GM21786 (cell line): ENCODE data around the gene CREB1.
A peak's percentile ranks its signal among the peaks of the same experiment; 100 is the strongest.
"Not testable (repeated sequence)": the region's sequence is repeated elsewhere in the genome, so short reads cannot be mapped to it uniquely, and the experiment has no call there.

ENCODE experiments used
- ATAC-seq: cut with Tn5 transposase; IDR thresholded peaks from one replicate; pipeline ENCODE4 v1.9.1; 2021; ENCODE audit not compliant: unreplicated experiment

The CREB1 gene

GRCh38 chr2:207614824-207615223 is 85.1 kb downstream of the CREB1 start:
- no peak for ATAC-seq

GRCh38 chr2:207616185-207616584 is 86.4 kb downstream of the CREB1 start:
- ATAC-seq = no peak

DNA sequence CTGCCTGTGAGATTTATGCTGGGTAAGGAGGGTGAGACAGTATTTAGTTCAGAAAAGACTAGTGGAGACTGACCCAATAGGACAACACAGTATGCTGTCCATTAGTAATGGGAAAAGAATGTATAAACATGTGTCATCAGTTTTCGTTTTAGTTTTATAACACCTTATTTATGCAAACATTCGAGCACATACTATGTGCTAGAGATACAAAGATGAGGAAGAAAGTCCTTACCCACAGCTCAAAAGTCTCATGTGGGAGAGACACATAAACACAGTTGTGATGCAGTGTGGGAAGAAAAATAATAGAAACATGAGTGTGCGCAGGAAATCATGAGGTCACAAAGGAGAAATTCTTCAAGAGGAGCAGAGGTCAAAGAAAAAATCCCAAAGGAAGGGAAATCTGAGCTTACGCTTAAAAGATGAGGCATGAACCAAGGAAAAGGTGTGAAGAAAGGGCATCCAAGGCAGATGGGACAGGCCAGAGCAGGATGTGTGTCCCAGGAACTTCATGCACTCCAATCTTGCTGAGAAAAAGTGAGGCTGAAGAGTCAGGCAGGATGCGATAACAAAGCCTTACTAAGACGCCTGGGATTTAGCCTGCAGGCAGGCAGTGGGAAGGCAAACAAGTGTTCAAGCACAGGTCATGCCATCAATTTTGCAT is 87.4 kb downstream of the CREB1 start:
- ATAC-seq = no peak

- peak; percentile 29 for ATAC-seq
These were observed 90.0 kb downstream of the CREB1 start for GRCh38 chr2:207619764-207620203.

- ATAC-seq = no peak
These were observed 91.8 kb downstream of the CREB1 start for GRCh38 chr2:207621501-207622039.

GRCh38 chr2:207624185-207625013 is 94.6 kb downstream of the CREB1 start:
- ATAC-seq = peak; percentile 34

GRCh38 chr2:207625014-207625907 is 95.5 kb downstream of the CREB1 start, which contains the start of gene METTL21A:
Gene METTL21A, minus strand, starts transcription at chr2:207625394. Its CDS starts 1,019 bp downstream, at chr2:207624375.
- ATAC-seq = peak; percentile 57

GRCh38 chr2:207629553-207629952 is 99.8 kb downstream of the CREB1 start:
- no peak for ATAC-seq

DNA sequence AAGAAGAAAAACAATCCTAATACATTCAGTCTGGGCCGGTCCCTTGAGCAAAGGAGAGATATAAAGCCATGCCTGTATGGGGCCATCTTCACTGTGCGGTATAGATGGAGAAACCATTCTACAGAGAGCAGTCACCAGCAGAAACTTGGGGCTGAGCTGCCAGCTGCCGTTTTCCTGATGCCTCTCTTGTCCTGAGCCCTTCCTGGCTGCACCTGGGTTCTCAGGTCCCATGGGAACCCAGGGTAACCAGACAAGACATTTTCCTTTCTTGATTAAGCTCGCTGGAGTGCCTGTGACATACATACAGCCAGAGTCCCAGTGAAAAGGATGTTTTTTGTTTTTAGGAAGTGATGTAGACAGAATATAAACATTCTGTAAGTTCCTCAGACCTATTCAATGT is 100.7 kb downstream of the CREB1 start:
- no peak for ATAC-seq

GRCh38 chr2:207632575-207633493 is 103.1 kb downstream of the CREB1 start:
- ATAC-seq = no peak

DNA sequence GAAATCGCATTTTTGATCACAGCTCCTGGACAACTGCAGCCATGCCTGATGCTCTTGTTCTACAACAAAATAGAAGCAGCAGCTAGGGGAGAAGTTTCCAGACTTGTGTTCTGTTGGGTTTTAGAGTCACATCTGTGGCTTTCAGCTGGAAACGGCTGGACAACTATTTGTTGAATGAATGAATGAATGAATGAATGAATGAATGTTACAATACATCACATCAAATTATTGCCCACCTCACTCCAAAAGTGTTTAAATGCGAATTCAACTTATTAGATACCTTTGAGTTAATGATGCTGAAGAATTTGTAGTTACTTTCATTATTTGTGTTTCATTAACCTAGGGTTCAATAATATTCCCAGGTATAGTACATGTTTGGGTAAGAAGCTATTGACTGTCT is 103.9 kb downstream of the CREB1 start:
- no peak for ATAC-seq

GRCh38 chr2:207635468-207636200 is 105.9 kb downstream of the CREB1 start:
- ATAC-seq = no peak

- ATAC-seq = not testable (repeated sequence)
These were observed 109.5 kb downstream of the CREB1 start for GRCh38 chr2:207639288-207639687.

DNA sequence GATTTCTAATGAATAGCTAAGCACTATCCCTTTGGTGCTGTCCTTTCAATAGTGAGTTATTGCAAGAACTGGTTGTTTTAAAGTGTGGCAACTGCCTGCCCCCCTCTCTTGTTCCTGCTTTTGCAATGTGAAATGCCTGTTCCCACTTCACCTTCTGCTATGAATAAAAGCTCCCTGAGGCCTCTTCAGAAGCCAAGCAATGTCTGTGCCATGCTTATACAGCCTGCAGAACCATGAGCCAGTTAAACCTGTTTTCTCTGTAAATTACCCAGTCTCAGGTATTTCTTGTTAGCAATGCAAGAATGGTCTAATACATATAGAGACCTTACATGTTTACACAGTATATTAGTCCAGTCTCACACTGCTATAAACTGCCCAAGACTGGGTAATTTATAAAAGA is 110.4 kb downstream of the CREB1 start:
- no peak for ATAC-seq

DNA sequence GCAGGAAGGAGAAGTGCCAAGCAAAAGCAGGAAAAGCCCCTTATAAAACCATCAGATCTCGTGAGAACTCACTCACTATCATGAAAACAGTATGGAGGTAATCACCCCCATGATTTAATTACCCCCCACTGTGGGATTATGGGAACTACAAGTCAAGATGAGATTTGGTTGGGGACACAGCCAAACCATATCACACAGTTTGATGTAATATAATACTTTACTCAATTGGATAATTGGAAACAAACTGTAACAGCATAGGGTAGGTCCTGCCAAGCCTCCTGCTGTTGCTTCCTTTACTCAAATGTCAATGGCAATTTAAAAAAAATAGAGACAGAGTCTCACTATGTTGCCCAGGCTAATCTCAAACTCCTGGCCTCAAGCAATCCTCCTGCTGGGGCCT is 110.9 kb downstream of the CREB1 start:
- ATAC-seq = no peak

- no peak for ATAC-seq
These were observed 114.1 kb downstream of the CREB1 start for GRCh38 chr2:207643892-207644291.

DNA sequence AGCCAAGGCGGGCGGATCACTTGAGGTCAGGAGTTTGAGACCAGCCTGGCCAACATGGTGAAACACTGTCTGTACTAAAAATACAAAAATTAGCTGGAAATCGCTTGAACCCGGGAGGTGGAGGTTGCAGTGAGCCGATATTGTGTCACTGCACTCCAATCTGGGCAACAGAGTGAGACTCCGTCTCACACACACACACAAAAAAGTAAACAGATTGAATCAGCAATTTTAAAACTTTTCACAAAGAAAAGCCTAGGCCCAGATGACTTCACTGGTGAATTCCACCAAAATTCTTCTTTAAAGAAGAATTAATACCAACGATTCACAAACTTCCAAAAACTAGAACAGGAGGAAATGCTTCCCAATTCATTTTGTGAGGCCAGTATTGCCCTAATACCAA is 116.8 kb downstream of the CREB1 start:
- ATAC-seq = not testable (repeated sequence)
